H1 (cell line): Measurements from ENCODE around the gene PTTG2. TPM values are rescaled to one million over a fixed set of nuclear protein-coding genes. Genes with fewer than 3 reads are reported as not detected.

Experiments used
- CTCF ChIA-PET: fragments of 300-600 bp; sonication (Branson Sonifier 250); formaldehyde crosslinking; loops from one replicate; lab custom pipeline; 2021; ENCODE audit not compliant: partially characterized antibody; lab: Charles Lee
- POLR2A ChIA-PET: fragments of 300-600 bp; sonication (Branson Sonifier 250); formaldehyde crosslinking; loops from one replicate; lab custom pipeline; 2021; ENCODE audit warnings: inconsistent platforms; ENCODE audit not compliant: partially characterized antibody; lab: Charles Lee
- DNase-seq, 2 experiments: peaks; one replicate each; pipeline versions ENCODE4 v3.0.0 to v3.0.0-alpha.2; 2010 to 2022; ENCODE audit warnings: low spot score in 2 of 2, low read depth in 1 of 2, mixed read lengths in 1 of 2
- FAIRE-seq: peaks from 2 replicates; lab custom pipeline; 2011; peaks lifted over from hg19 to GRCh38; lab: Jason Lieb, UNC
- H2AFZ ChIP-seq: 2 replicates; pipeline ENCODE4 v1.8.1; 2012; ENCODE audit warnings: low read length, inconsistent platforms
- H2AK5ac ChIP-seq: 2 replicates; pipeline ENCODE4 v1.6.1; 2013; ENCODE audit warnings: low read depth, low read length
- H2BK120ac ChIP-seq: replicated peaks from 2 replicates; pipeline ENCODE3; 2013; ENCODE audit warnings: low read depth, low read length, inconsistent platforms
- H2BK12ac ChIP-seq: 2 replicates; pipeline ENCODE4 v1.6.1; 2013; ENCODE audit warnings: low read depth, low read length
- H2BK15ac ChIP-seq: 2 replicates; pipeline ENCODE4 v1.6.1; 2013; ENCODE audit warnings: low read length
- H2BK20ac ChIP-seq: 2 replicates; pipeline ENCODE4 v1.6.1; 2013; ENCODE audit warnings: low read length
- H2BK5ac ChIP-seq: 2 replicates; pipeline ENCODE4 v1.6.1; 2013; ENCODE audit warnings: low read depth, low read length
- H3K14ac ChIP-seq: 2 replicates; pipeline ENCODE4 v1.6.1; 2013; ENCODE audit warnings: inconsistent platforms; ENCODE audit not compliant: insufficient read length
- H3K18ac ChIP-seq: 2 replicates; pipeline ENCODE4 v1.6.1; 2013; ENCODE audit warnings: low read length; ENCODE audit errors: extremely low read depth
- H3K23ac ChIP-seq: 2 replicates; pipeline ENCODE4 v1.6.1; 2013; ENCODE audit warnings: inconsistent platforms; ENCODE audit not compliant: insufficient read length
- H3K23me2 ChIP-seq: 2 replicates; pipeline ENCODE4 v1.6.1; 2013; ENCODE audit warnings: low read depth, low read length
- H3K27ac ChIP-seq: 2 replicates; pipeline ENCODE4 v1.6.1; 2011; ENCODE audit warnings: low read depth, low read length, inconsistent platforms
- H3K27me3 ChIP-seq, 4 experiments: replicated peaks in 1 of 4; 1 replicate in 1 of 4; 2 replicates in 3 of 4; pipeline versions ENCODE4 v1.6.1 to v1.8.1; 2011 to 2013; ENCODE audit warnings: low read length in 3 of 4, mild to moderate bottlenecking in 3 of 4, inconsistent platforms in 2 of 4, mixed read lengths in 2 of 4, moderate library complexity in 1 of 4; ENCODE audit not compliant: control insufficient read depth in 3 of 4, insufficient read depth in 3 of 4; ENCODE audit errors: extremely low read depth in 1 of 4
- H3K36me3 ChIP-seq, 4 experiments: 2 replicates each; pipeline versions ENCODE4 v1.6.1 to v1.8.1; 2011 to 2013; ENCODE audit warnings: mild to moderate bottlenecking in 4 of 4, low read length in 3 of 4, moderate library complexity in 2 of 4, control low read depth in 1 of 4, inconsistent platforms in 1 of 4; ENCODE audit not compliant: insufficient read depth in 4 of 4, control insufficient read depth in 2 of 4
- H3K4ac ChIP-seq: replicated peaks from 2 replicates; pipeline ENCODE3; 2013; ENCODE audit warnings: low read length, low read depth, mixed read lengths, inconsistent platforms; ENCODE audit not compliant: insufficient read length
- H3K4me1 ChIP-seq, 4 experiments: replicated peaks in 1 of 4; 1 replicate in 1 of 4; 2 replicates in 3 of 4; pipeline versions ENCODE4 v1.6.1 to v1.8.1; 2011 to 2013; ENCODE audit warnings: low read length in 3 of 4, inconsistent platforms in 2 of 4, mixed read lengths in 1 of 4; ENCODE audit not compliant: insufficient read depth in 4 of 4, control insufficient read depth in 3 of 4
- H3K4me2 ChIP-seq, 2 experiments: 2 replicates each; pipeline versions ENCODE4 v1.6.1 to v1.8.1; 2011 to 2013; ENCODE audit warnings: low read depth in 2 of 2, low read length in 2 of 2, control low read depth in 1 of 2, inconsistent platforms in 1 of 2, mild to moderate bottlenecking in 1 of 2; ENCODE audit not compliant: insufficient read depth in 1 of 2
- H3K4me3 ChIP-seq, 4 experiments: fragments of 200-600, 300-600 bp in 1 of 4; sonication (generic), shearing (Covaris generic), sonication (Bioruptor Twin) in 1 of 4; 2 replicates each; pipeline versions ENCODE4 v1.5.1 to v1.8.1; 2011 to 2016; ENCODE audit warnings: low read length in 4 of 4, low read depth in 3 of 4, control low read depth in 2 of 4, inconsistent platforms in 2 of 4, mild to moderate bottlenecking in 2 of 4, mixed read lengths in 1 of 4, moderate library complexity in 1 of 4; ENCODE audit not compliant: insufficient read depth in 2 of 4; ENCODE audit errors: extremely low read depth in 1 of 4
- H3K56ac ChIP-seq: replicated peaks from 2 replicates; pipeline ENCODE3; 2013; ENCODE audit warnings: low read depth, mild to moderate bottlenecking, mixed read lengths, low read length, inconsistent platforms; ENCODE audit not compliant: insufficient read length
- H3K79me1 ChIP-seq: 2 replicates; pipeline ENCODE4 v1.6.1; 2013; ENCODE audit warnings: low read depth, low read length, control low read depth
- H3K79me2 ChIP-seq, 2 experiments: 2 replicates each; pipeline versions ENCODE4 v1.6.1 to v1.8.1; 2012 to 2013; ENCODE audit warnings: low read length in 2 of 2, mild to moderate bottlenecking in 2 of 2, inconsistent platforms in 1 of 2; ENCODE audit not compliant: insufficient read depth in 2 of 2, control insufficient read depth in 1 of 2
- H3K9ac ChIP-seq, 4 experiments: replicated peaks in 1 of 4; 1 replicate in 1 of 4; 2 replicates in 3 of 4; pipeline versions ENCODE4 v1.6.1 to v1.8.1; 2011 to 2013; ENCODE audit warnings: low read depth in 3 of 4, low read length in 3 of 4, control low read depth in 2 of 4, mild to moderate bottlenecking in 2 of 4, moderate library complexity in 2 of 4, inconsistent platforms in 1 of 4; ENCODE audit errors: extremely low read depth in 1 of 4
- H3K9me3 ChIP-seq, 2 experiments: 2 replicates each; pipeline versions ENCODE4 v1.6.1 to v1.8.1; 2012 to 2013; ENCODE audit warnings: mild to moderate bottlenecking in 2 of 2, moderate library complexity in 2 of 2, control low read depth in 1 of 2, inconsistent platforms in 1 of 2, low read depth in 1 of 2, low read length in 1 of 2, mixed read lengths in 1 of 2; ENCODE audit not compliant: insufficient read depth in 2 of 2
- H4K20me1 ChIP-seq, 2 experiments: replicated peaks in 1 of 2; 2 replicates each; pipeline versions ENCODE3 to v1.8.1; 2011 to 2013; ENCODE audit warnings: inconsistent platforms in 2 of 2, low read length in 2 of 2, mild to moderate bottlenecking in 1 of 2; ENCODE audit not compliant: insufficient read depth in 2 of 2, control insufficient read depth in 1 of 2
- H4K5ac ChIP-seq: 2 replicates; pipeline ENCODE4 v1.6.1; 2013; ENCODE audit warnings: low read length, low read depth, mixed read lengths, inconsistent platforms; ENCODE audit not compliant: insufficient read length
- H4K8ac ChIP-seq: 2 replicates; pipeline ENCODE4 v1.8.0; 2013; ENCODE audit warnings: mild to moderate bottlenecking, moderate library complexity, low read length, inconsistent platforms; ENCODE audit not compliant: insufficient read depth; ENCODE audit errors: extremely low read depth
- H4K91ac ChIP-seq: replicated peaks from 2 replicates; pipeline ENCODE3; 2013; ENCODE audit warnings: low read length, mixed read lengths, inconsistent platforms; ENCODE audit not compliant: insufficient read length
- GTF2F1 ChIP-seq: IDR thresholded peaks from 2 replicates; pipeline ENCODE4 v1.6.1; 2012; ENCODE audit warnings: low read depth, low read length, improper control_type of control experiment, borderline replicate concordance
- POLR2A ChIP-seq, 2 experiments: IDR thresholded peaks; 1 replicate in 1 of 2; 2 replicates in 1 of 2; pipeline ENCODE4 v1.6.1; 2011; ENCODE audit warnings: low read depth in 2 of 2, low read length in 2 of 2, mild to moderate bottlenecking in 2 of 2; ENCODE audit errors: control extremely low read depth in 1 of 2
- RFX5 ChIP-seq: IDR thresholded peaks from 2 replicates; pipeline ENCODE4 v1.6.1; 2011; ENCODE audit warnings: low read depth, low read length, improper control_type of control experiment, borderline replicate concordance
- RNF2 ChIP-seq: fragments of 200-900, 300-1000 bp; sonication (generic); IDR thresholded peaks from 2 replicates; pipeline ENCODE4 v1.7.1; 2016; ENCODE audit warnings: borderline replicate concordance, low read depth, mild to moderate bottlenecking, antibody characterized with exemption, low read length; ENCODE audit not compliant: poor library complexity, severe bottlenecking; ENCODE audit errors: missing control alignments
- TAF7 ChIP-seq: optimal IDR thresholded peaks from 2 replicates; pipeline ENCODE3; 2011; ENCODE audit warnings: low read depth, mild to moderate bottlenecking, inconsistent platforms, low read length, moderate library complexity, borderline replicate concordance
- ZNF274 ChIP-seq: IDR thresholded peaks from 2 replicates; pipeline ENCODE4 v1.7.0; 2012; ENCODE audit warnings: low read length, borderline replicate concordance; ENCODE audit errors: extremely low read depth
- WGBS, 2 experiments: shearing (Covaris generic) in 1 of 2; methylation state at CpG; one replicate each; pipeline versions ENCODE4 v1.1.6 to v1.1.7; 2013 to 2015; ENCODE audit warnings: low lambda C conversion rate in 2 of 2, mixed read lengths in 2 of 2, inconsistent platforms in 1 of 2, low coverage in 1 of 2, missing lambda C conversion rate in 1 of 2; ENCODE audit not compliant: insufficient replicate concordance in 2 of 2, insufficient coverage in 1 of 2, insufficient read length in 1 of 2; ENCODE audit errors: extremely low coverage in 1 of 2, missing lambda C conversion rate in 1 of 2; 5-methylcytosine and 5-hydroxymethylcytosine counted together
- polyA plus RNA-seq, 7 experiments: library from polyadenylated mRNA; depleted of rRNA in 3 of 7; stranded (reverse) in 5 of 7; unstranded in 2 of 7; fragments of >200 nt in 5 of 7; fragments of 200-250 nt in 2 of 7; gene quantifications; 1 replicate in 5 of 7; 2 replicates in 1 of 7; 4 replicates in 1 of 7; pipeline versions ENCODE4 v1.2.1 to v1.2.3, GENCODE V29; 2011 to 2013; ENCODE audit warnings: missing spikeins in 2 of 7, mixed read lengths in 2 of 7
- total RNA-seq: library from RNA; stranded (reverse); fragmentation: NEBNext Ultra II Directional; extraction: Animal tissue kit (Norgen Biotek cat#: 25700); gene quantifications from 2 replicates; pipeline ENCODE4 v1.2.1, GENCODE V29; 2021
- TF ChIP-seq, protein P1 (sequence below): IDR thresholded peaks from 2 replicates; pipeline ENCODE4 v1.6.1; 2011; ENCODE audit warnings: low read depth, mild to moderate bottlenecking, low read length; ENCODE audit not compliant: insufficient read depth
- TF ChIP-seq, protein P2 (sequence below): IDR thresholded peaks from 2 replicates; pipeline ENCODE4 v1.6.1; 2012; ENCODE audit warnings: inconsistent platforms

PTTG2 gene
- total and polyA plus RNA-seq, 2 of the 8 experiments (the other 6 are each of a cell fraction or from before 2014, with no cell fraction given) = not detected

DNA sequence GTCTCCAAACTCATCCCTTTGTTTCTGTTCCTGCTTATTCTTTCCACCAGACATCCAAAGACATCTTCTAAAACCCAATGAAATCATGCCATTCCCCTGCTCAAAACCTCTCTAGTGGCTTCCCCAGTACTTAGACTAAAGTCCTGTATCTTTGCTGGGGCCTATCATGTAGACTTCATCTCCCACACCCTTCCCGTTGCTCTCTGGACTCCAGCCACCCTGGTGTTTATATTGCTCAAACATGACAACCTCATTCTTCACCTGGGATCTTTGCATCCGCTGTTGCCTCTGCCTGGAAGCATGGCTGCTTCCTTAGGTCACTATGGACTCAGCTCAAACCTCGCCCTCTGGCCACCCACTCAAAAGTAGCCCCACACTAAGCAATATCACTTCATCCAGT lies 45.7 kb upstream of the PTTG2 start:
- no peaks in the 10 kb centered on the region for H3K23me2 ChIP-seq
- no peak overlapping the region for H3K4ac ChIP-seq
- H3K36me3 ChIP-seq = no peaks in the 10 kb centered on the region
- H3K9me3 ChIP-seq = no peaks in the 10 kb centered on the region
- H2AFZ ChIP-seq = no peak overlapping the region
- FAIRE-seq (no peak), DNase-seq (no peak)
- no peak overlapping the region for H3K27ac ChIP-seq
- no peak overlapping the region for H2AK5ac ChIP-seq
- POLR2A ChIA-PET = interaction anchor here (1.6 kb wide), 1 partner anchor 23 kb away, joined by 3 read pairs; no protein-coding TSS in a partner anchor
- H3K23ac ChIP-seq = no peak overlapping the region
- no peaks in the 10 kb centered on the region; the same call in 1 of the 2 replicates for H3K79me1 ChIP-seq
- H3K27me3 ChIP-seq = no peaks in the 10 kb centered on the region
- H4K5ac ChIP-seq = no peak overlapping the region
- no peak overlapping the region for H4K91ac ChIP-seq
- H4K8ac ChIP-seq = no peak overlapping the region
- no peak overlapping the region for H2BK5ac ChIP-seq
- H3K14ac ChIP-seq = no peak overlapping the region
- H2BK12ac ChIP-seq = no peak overlapping the region
- no peak overlapping the region for H3K56ac ChIP-seq
- no peak overlapping the region for H2BK120ac ChIP-seq
- H3K79me2 ChIP-seq = no peaks in the 10 kb centered on the region
- TF ChIP-seq POLR2A (IDR thresholded peaks at IDR 0.05; ENCODE audit: control extremely low read depth in 1 of 2, low read depth in 2 of 2, low read length in 2 of 2) (no peak), GTF2F1 (no peak), ZNF274 (no peak), RNF2 (no peak), RFX5 (no peak), TAF7 (no peak)
- TF ChIP-seq, protein P1, sequence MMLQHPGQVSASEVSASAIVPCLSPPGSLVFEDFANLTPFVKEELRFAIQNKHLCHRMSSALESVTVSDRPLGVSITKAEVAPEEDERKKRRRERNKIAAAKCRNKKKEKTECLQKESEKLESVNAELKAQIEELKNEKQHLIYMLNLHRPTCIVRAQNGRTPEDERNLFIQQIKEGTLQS = no peak
- TF ChIP-seq, protein P2, sequence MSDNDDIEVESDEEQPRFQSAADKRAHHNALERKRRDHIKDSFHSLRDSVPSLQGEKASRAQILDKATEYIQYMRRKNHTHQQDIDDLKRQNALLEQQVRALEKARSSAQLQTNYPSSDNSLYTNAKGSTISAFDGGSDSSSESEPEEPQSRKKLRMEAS = no peak
- H3K4me3 ChIP-seq = no peak overlapping the region
- CTCF ChIA-PET = interaction anchor here (1.0 to 3.2 kb wide), 2 partner anchors 33 to 127 kb away, joined by 3 to 10 read pairs; no protein-coding TSS in a partner anchor
- H3K4me1 ChIP-seq = no peaks in the 10 kb centered on the region
- H3K18ac ChIP-seq = no peak overlapping the region
- no peaks in the 10 kb centered on the region for H4K20me1 ChIP-seq
- WGBS, 2 experiments = 89% methylated on average over 3 of the region's 3 CpGs; no CpG with 5 or more reads in 1 of the 2 experiments
- H2BK15ac ChIP-seq = no peak overlapping the region
- H3K4me2 ChIP-seq = no peak overlapping the region
- H3K9ac ChIP-seq = no peak overlapping the region
- no peak overlapping the region for H2BK20ac ChIP-seq
